AG10803 (cell line): ENCODE data around the gene LY86.
"Not testable (repeated sequence)": the region's sequence is repeated elsewhere in the genome, so short reads cannot be mapped to it uniquely, and the experiment has no call there.

Experiments
- DNase-seq: peaks from one replicate; pipeline ENCODE4 v3.0.0; 2010; ENCODE audit warnings: low read depth
- H3K4me3 ChIP-seq: 2 replicates; pipeline ENCODE4 v1.5.1; 2011; ENCODE audit warnings: mild to moderate bottlenecking, low read length, control low read depth
- CTCF ChIP-seq: conservative IDR thresholded peaks from 2 replicates; pipeline ENCODE4 v1.5.1; 2011; ENCODE audit warnings: mild to moderate bottlenecking, low read length, control low read depth, inconsistent platforms

The LY86 gene

GRCh38 chr6:6659600-6660327, 71.2 kb downstream of the LY86 start:
- DNase-seq, result no peak
- H3K4me3 ChIP-seq, result no peak overlapping the region
- TF ChIP-seq CTCF, result no peak

- no peak for TF ChIP-seq CTCF
- DNase-seq, result no peak
- no peak overlapping the region for H3K4me3 ChIP-seq
These were observed 72.0 kb downstream of the LY86 start for GRCh38 chr6:6660339-6661045.

DNA sequence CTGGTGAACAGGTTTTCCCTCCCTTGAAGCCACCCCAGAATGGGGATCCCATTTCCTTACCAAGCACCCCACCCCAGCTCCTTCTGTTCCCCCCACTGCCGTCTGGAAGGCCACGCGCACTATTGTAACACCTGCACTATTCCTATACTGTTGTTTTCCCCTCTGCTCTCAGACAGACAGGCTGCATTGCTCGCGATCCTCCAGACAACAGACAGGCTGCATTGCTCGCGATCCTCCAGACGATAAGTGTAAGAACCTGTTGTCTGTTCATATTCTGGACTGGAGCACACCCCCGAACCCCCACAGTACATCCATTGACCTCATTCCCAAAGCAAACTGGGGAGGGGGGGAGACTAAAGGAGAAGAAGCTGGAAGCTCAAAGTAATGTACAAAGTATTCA, 72.7 kb downstream of the LY86 start:
- no peak for DNase-seq
- TF ChIP-seq CTCF, result no peak
- H3K4me3 ChIP-seq, result no peak overlapping the region

DNA sequence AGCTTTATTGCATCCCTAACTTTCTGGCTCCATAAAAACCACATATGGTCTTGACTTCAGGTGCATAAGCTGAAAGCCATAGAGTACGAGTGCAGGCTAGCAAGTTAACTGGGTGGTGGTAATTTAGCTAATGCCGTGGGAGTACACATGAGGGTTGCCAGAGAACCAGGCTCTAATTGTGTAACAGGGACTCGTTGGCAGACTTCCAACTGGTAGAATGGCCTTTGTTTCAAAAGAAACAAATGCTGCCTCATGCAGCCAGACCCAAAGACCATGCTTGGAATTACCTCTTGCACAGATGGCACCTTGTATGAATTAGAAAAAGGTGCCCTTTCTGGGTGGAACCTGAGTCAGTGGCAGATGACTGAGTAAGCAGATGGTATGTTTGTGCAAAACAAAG, 73.2 kb downstream of the LY86 start:
- peak; percentile 54 for DNase-seq
- no peak overlapping the region for H3K4me3 ChIP-seq
- no peak for TF ChIP-seq CTCF

DNA sequence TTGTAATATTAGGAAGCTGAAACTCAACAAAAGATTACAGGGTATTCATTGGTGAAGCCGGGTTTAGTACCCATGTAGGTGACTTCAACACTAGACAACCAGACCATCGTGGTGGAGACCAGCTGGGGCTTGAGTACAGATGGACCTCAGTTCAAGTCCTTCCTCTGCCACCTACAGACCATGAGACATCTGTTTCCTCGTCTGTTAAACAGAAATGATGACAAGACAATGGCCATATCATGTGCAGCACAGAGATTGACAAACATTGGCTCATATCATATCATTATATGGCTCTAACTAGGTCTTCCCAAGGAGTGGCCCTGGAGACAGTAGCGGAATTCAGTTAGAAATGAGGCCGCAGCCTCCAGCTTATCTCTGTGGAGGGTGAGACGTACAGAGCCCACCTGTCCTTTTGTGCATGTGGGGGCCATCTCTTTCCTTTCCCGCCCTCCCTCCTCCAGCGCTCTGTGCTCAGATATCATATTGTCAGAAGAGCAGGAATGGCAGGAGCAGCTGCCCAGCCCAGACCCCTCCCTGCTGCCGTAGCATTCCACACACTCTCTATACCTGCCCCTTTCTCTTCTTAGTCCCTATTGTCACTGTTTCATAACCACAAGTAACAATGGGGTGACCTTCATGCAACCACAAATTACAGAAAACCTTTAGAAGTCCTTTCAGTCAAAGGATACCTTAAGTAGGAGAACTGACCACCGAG, 75.1 kb downstream of the LY86 start:
- DNase-seq, result no peak
- H3K4me3 ChIP-seq, result no peak overlapping the region
- TF ChIP-seq CTCF, result no peak

GRCh38 chr6:6665555-6666243, 77.2 kb downstream of the LY86 start:
- no peak for DNase-seq
- TF ChIP-seq CTCF, result no peak
- no peak overlapping the region for H3K4me3 ChIP-seq

- DNase-seq, H3K4me3 ChIP-seq: not testable (repeated sequence)
These were observed 81.6 kb downstream of the LY86 start for GRCh38 chr6:6670150-6670549.
